ENCODE measurements around the gene TREML1.

GRCh38 chr6:41161851-41162552 lies 7.9 kb upstream of the TREML1 start:
- TF ChIP-seq CTCF (IDR thresholded peaks at IDR 0.05) (no peak), EZH2 (IDR thresholded peaks at IDR 0.05) (no peak), EZH2phosphoT487 (IDR thresholded peaks at IDR 0.05) (no peak)

All from neural progenitor cell (in vitro differentiated cells).